ENCODE results near the gene SOX2. TPM values are rescaled to one million over a fixed set of nuclear protein-coding genes. Genes with fewer than 3 reads are reported as not detected.

The SOX2 gene
- total RNA-seq, 2 donors from 2014 or later = 0.33 to 1.3 TPM

DNA sequence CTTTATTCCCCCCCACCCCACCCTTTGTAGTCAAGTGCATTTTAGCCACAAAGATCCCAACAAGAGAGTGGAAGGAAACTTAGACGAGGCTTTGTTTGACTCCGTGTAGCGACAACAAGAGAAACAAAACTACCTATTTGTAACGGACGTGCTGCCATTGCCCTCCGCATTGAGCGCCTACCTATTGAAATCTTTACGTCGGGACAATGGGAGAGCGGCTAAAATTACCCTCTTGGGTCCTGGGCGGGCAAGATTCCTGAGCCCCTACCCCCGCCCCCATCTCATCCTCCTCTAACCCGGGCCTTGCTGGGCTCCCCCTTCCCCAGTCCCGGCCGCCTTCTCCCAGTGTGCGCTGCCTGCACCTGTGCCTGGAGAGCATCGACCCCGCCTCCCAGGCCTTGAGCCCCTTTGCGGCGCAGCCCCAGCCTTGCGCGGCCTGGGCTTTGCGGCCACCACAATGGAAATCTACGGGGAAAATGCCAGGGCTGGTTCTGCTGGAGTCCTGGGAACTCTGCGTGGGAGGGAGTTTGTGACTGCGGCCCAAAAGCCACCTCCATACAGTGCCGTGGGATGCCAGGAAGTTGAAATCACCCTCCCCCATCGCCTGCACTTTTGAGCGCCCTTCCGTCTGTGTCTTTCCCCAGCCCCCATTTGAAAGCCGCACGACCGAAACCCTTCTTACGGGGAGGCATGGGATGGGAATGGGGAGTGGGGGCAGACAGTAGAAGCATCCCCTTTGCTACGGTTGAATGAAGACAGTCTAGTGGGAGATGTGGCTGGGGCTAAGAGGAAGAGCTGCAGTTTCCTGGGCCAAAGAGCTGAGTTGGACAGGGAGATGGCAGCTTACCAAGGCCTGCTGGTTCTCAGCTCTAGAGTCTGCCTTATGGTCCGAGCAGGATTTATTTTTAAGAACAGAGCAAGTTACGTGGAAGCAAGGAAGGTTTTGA lies 1.1 kb upstream of the SOX2 start:
- WGBS, 2 donors = 7 to 9% methylated on average over 32 to 37 of the region's 37 CpGs
- Histone ChIP-seq H3K4me1 (peaks cover 34% of the 10 kb centered on the region), H3K27me3 (peaks cover 0 to 55% of the 10 kb centered on the region in 2 donors), H3K4me3 (no peak overlapping the region), H3K36me3 (replicated peaks in 1 of 2; ENCODE audit: insufficient read depth in 1 of 2, low read depth in 2 of 2) (no peaks in the 10 kb centered on the region), H3K27ac (no peak overlapping the region), H3K9me3 (no peaks in the 10 kb centered on the region)
- intact Hi-C loops (cut with DNase I) = no loop called here
- no peak for ATAC-seq
- no peak for TF ChIP-seq POLR2A (IDR thresholded peaks at IDR 0.05)
- TF ChIP-seq, protein P1, sequence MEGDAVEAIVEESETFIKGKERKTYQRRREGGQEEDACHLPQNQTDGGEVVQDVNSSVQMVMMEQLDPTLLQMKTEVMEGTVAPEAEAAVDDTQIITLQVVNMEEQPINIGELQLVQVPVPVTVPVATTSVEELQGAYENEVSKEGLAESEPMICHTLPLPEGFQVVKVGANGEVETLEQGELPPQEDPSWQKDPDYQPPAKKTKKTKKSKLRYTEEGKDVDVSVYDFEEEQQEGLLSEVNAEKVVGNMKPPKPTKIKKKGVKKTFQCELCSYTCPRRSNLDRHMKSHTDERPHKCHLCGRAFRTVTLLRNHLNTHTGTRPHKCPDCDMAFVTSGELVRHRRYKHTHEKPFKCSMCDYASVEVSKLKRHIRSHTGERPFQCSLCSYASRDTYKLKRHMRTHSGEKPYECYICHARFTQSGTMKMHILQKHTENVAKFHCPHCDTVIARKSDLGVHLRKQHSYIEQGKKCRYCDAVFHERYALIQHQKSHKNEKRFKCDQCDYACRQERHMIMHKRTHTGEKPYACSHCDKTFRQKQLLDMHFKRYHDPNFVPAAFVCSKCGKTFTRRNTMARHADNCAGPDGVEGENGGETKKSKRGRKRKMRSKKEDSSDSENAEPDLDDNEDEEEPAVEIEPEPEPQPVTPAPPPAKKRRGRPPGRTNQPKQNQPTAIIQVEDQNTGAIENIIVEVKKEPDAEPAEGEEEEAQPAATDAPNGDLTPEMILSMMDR (IDR thresholded peaks at IDR 0.05) = no peak
- DNase-seq = no peak

DNA sequence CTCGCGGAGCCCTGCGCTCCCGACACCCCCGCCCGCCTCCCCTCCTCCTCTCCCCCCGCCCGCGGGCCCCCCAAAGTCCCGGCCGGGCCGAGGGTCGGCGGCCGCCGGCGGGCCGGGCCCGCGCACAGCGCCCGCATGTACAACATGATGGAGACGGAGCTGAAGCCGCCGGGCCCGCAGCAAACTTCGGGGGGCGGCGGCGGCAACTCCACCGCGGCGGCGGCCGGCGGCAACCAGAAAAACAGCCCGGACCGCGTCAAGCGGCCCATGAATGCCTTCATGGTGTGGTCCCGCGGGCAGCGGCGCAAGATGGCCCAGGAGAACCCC lies 464 bp downstream of the SOX2 start:
- no peak for TF ChIP-seq POLR2A (IDR thresholded peaks at IDR 0.05)
- TF ChIP-seq, protein P1 (IDR thresholded peaks at IDR 0.05) = no peak
- 0 to 1% methylated on average over 8 to 39 of the region's 44 CpGs for WGBS, 2 donors
- intact Hi-C loops (cut with DNase I) = no loop called here
- peaks cover 0 to 64% of the 10 kb centered on the region in 2 donors for H3K27me3 ChIP-seq
- DNase-seq (no peak), ATAC-seq (no peak)
- H3K9me3 ChIP-seq = no peaks in the 10 kb centered on the region
- H3K36me3 ChIP-seq (replicated peaks in 1 of 2; ENCODE audit: insufficient read depth in 1 of 2, low read depth in 2 of 2) = no peaks in the 10 kb centered on the region
- peaks cover 34% of the 10 kb centered on the region for H3K4me1 ChIP-seq
- H3K27ac ChIP-seq = no peak overlapping the region
- H3K4me3 ChIP-seq = no peak overlapping the region

DNA sequence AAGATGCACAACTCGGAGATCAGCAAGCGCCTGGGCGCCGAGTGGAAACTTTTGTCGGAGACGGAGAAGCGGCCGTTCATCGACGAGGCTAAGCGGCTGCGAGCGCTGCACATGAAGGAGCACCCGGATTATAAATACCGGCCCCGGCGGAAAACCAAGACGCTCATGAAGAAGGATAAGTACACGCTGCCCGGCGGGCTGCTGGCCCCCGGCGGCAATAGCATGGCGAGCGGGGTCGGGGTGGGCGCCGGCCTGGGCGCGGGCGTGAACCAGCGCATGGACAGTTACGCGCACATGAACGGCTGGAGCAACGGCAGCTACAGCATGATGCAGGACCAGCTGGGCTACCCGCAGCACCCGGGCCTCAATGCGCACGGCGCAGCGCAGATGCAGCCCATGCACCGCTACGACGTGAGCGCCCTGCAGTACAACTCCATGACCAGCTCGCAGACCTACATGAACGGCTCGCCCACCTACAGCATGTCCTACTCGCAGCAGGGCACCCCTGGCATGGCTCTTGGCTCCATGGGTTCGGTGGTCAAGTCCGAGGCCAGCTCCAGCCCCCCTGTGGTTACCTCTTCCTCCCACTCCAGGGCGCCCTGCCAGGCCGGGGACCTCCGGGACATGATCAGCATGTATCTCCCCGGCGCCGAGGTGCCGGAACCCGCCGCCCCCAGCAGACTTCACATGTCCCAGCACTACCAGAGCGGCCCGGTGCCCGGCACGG lies 991 bp downstream of the SOX2 start:
- intact Hi-C loops (cut with DNase I) = no loop called here
- H3K27me3 ChIP-seq = peaks cover 0 to 68% of the 10 kb centered on the region in 2 donors
- WGBS, 2 donors = 6 to 10% methylated on average over 20 to 63 of the region's 65 CpGs
- ATAC-seq (no peak), DNase-seq (peak in 1 of 4 donors; percentile 15)
- H3K9me3 ChIP-seq = no peaks in the 10 kb centered on the region
- peaks cover 34% of the 10 kb centered on the region for H3K4me1 ChIP-seq
- H3K4me3 ChIP-seq = no peak overlapping the region
- no peaks in the 10 kb centered on the region for H3K36me3 ChIP-seq (replicated peaks in 1 of 2; ENCODE audit: insufficient read depth in 1 of 2, low read depth in 2 of 2)
- no peak overlapping the region for H3K27ac ChIP-seq
- TF ChIP-seq POLR2A (IDR thresholded peaks at IDR 0.05) = no peak
- TF ChIP-seq, protein P1 (IDR thresholded peaks at IDR 0.05) = no peak

DNA sequence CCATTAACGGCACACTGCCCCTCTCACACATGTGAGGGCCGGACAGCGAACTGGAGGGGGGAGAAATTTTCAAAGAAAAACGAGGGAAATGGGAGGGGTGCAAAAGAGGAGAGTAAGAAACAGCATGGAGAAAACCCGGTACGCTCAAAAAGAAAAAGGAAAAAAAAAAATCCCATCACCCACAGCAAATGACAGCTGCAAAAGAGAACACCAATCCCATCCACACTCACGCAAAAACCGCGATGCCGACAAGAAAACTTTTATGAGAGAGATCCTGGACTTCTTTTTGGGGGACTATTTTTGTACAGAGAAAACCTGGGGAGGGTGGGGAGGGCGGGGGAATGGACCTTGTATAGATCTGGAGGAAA lies 1.5 kb downstream of the SOX2 start:
- ATAC-seq (no peak), DNase-seq (no peak)
- H3K36me3 ChIP-seq (replicated peaks in 1 of 2; ENCODE audit: insufficient read depth in 1 of 2, low read depth in 2 of 2) = no peaks in the 10 kb centered on the region
- TF ChIP-seq POLR2A (IDR thresholded peaks at IDR 0.05) = no peak
- TF ChIP-seq, protein P1 (IDR thresholded peaks at IDR 0.05) = no peak
- intact Hi-C loops (cut with DNase I) = no loop called here
- H3K27me3 ChIP-seq = peaks cover 0 to 68% of the 10 kb centered on the region in 2 donors
- WGBS, 2 donors = 12% methylated on average over 11 of the region's 11 CpGs
- H3K4me3 ChIP-seq = no peak overlapping the region
- no peaks in the 10 kb centered on the region for H3K9me3 ChIP-seq
- H3K27ac ChIP-seq = no peak overlapping the region
- H3K4me1 ChIP-seq = peaks cover 34% of the 10 kb centered on the region
